ENCODE measurements around the gene TTC27.

TTC27 gene

GRCh38 chr2:32647180-32647651 is 19.4 kb downstream of the TTC27 start:
- in situ Hi-C loops (cut with HindIII; ENCODE audit: low pct_ligation_motif_present, low sequenced_read_pairs): no loop called here
- Histone ChIP-seq H3K36me3 (replicated peaks) (peaks cover 2% of the 10 kb centered on the region), H3K27ac (peak overlapping the region; percentile 80), H3K27me3 (replicated peaks) (no peaks in the 10 kb centered on the region), H3K4me3 (ENCODE audit: low read depth, low read length) (no peak overlapping the region)
- peak; percentile 86 for DNase-seq
- TF ChIP-seq CTCF (IDR thresholded peaks at IDR 0.05; ENCODE audit: low read depth, low read length, missing control alignments): no peak

GRCh38 chr2:32652555-32653209 is 24.8 kb downstream of the TTC27 start:
- Histone ChIP-seq H3K27me3 (replicated peaks) (no peaks in the 10 kb centered on the region), H3K36me3 (replicated peaks) (no peaks in the 10 kb centered on the region), H3K27ac (no peak overlapping the region), H3K4me3 (ENCODE audit: low read depth, low read length) (no peak overlapping the region)
- in situ Hi-C loops (cut with HindIII; ENCODE audit: low pct_ligation_motif_present, low sequenced_read_pairs): no loop called here
- TF ChIP-seq CTCF (IDR thresholded peaks at IDR 0.05; ENCODE audit: low read depth, low read length, missing control alignments): no peak
- DNase-seq: no peak

- DNase-seq: no peak
- TF ChIP-seq CTCF (IDR thresholded peaks at IDR 0.05; ENCODE audit: low read depth, low read length, missing control alignments): no peak
- Histone ChIP-seq H3K36me3 (replicated peaks) (peaks cover 5% of the 10 kb centered on the region), H3K4me3 (ENCODE audit: low read depth, low read length) (no peak overlapping the region), H3K27ac (no peak overlapping the region), H3K27me3 (replicated peaks) (no peaks in the 10 kb centered on the region)
- in situ Hi-C loops (cut with HindIII; ENCODE audit: low pct_ligation_motif_present, low sequenced_read_pairs): no loop called here
Measured at GRCh38 chr2:32656069-32656468, 28.2 kb downstream of the TTC27 start.

- in situ Hi-C loops (cut with HindIII; ENCODE audit: low pct_ligation_motif_present, low sequenced_read_pairs): no loop called here
Measured at GRCh38 chr2:32663864-32664263, 36.0 kb downstream of the TTC27 start.

GRCh38 chr2:32666704-32667103 is 38.9 kb downstream of the TTC27 start:
- no peak overlapping the region for H3K27ac ChIP-seq
- DNase-seq: no peak
- in situ Hi-C loops (cut with HindIII; ENCODE audit: low pct_ligation_motif_present, low sequenced_read_pairs): no loop called here
- no peaks in the 10 kb centered on the region for H3K36me3 ChIP-seq (replicated peaks)
- no peaks in the 10 kb centered on the region for H3K27me3 ChIP-seq (replicated peaks)
- H3K4me3 ChIP-seq (ENCODE audit: low read depth, low read length): no peak overlapping the region
- TF ChIP-seq CTCF (IDR thresholded peaks at IDR 0.05; ENCODE audit: low read depth, low read length, missing control alignments): no peak

More at GRCh38 chr2:32663864-32664263, 36.0 kb downstream of the TTC27 start:
- peaks cover 5% of the 10 kb centered on the region for H3K36me3 ChIP-seq (replicated peaks)
- no peak for TF ChIP-seq CTCF (IDR thresholded peaks at IDR 0.05; ENCODE audit: low read depth, low read length, missing control alignments)
- H3K27me3 ChIP-seq (replicated peaks): no peaks in the 10 kb centered on the region
- DNase-seq: no peak
- H3K4me3 ChIP-seq (ENCODE audit: low read depth, low read length): no peak overlapping the region
- no peak overlapping the region for H3K27ac ChIP-seq

GRCh38 chr2:32668254-32668653 is 40.4 kb downstream of the TTC27 start:
- in situ Hi-C loops (cut with HindIII; ENCODE audit: low pct_ligation_motif_present, low sequenced_read_pairs): no loop called here
- no peak for DNase-seq
- H3K27me3 ChIP-seq (replicated peaks): no peaks in the 10 kb centered on the region
- TF ChIP-seq CTCF (IDR thresholded peaks at IDR 0.05; ENCODE audit: low read depth, low read length, missing control alignments): no peak
- no peak overlapping the region for H3K4me3 ChIP-seq (ENCODE audit: low read depth, low read length)
- H3K27ac ChIP-seq: no peak overlapping the region
- H3K36me3 ChIP-seq (replicated peaks): no peaks in the 10 kb centered on the region

All from brain microvascular endothelial cell (primary cell).